ENCODE data around the gene BPIFB1. TPM values are rescaled to one million over a fixed set of nuclear protein-coding genes. Genes with fewer than 3 reads are reported as not detected.

The BPIFB1 gene, protein sequence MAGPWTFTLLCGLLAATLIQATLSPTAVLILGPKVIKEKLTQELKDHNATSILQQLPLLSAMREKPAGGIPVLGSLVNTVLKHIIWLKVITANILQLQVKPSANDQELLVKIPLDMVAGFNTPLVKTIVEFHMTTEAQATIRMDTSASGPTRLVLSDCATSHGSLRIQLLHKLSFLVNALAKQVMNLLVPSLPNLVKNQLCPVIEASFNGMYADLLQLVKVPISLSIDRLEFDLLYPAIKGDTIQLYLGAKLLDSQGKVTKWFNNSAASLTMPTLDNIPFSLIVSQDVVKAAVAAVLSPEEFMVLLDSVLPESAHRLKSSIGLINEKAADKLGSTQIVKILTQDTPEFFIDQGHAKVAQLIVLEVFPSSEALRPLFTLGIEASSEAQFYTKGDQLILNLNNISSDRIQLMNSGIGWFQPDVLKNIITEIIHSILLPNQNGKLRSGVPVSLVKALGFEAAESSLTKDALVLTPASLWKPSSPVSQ
- not detected for total RNA-seq

DNA sequence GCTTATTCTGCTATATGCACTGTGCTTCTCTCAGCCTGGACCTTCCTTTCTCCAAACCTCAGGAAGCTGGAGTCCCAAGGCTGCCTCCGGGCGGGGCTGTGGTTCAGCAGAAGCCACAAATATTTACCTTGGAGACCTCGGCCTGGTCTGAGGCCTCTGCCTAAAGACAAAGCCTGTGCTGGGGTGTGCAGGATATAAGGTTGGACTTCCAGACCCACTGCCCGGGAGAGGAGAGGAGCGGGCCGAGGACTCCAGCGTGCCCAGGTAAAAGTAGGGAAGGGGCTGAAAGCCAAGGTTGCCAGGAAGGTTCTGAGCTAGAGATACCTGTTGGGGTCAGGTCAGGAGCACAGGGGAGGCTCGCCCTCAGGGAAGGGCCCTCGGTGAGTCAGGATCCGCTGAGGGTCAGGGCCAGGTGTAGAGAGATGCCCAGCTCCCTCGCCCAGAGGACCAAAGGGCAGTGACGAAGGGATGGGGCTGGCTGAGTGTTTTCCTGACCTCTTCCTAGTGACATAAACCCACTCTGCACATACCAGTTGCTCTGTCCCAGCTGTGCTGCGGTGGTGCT, at the start of gene BPIFB1:
BPIFB1 (plus strand) TSS at position 224 of the 565 bp plus-strand sequence. CDS start 2,860 bp downstream, outside the sequence.
- Mint-ChIP-seq H3K27ac (no peak within 1 kb of the TSS), H3K9me3 (no peaks in the 10 kb centered on the region), H3K4me1 (ENCODE audit: low read depth) (no peaks in the 10 kb centered on the region), H3K36me3 (ENCODE audit: low read depth) (no peaks in the 10 kb centered on the region), H3K4me3 (no peak within 1 kb of the TSS), H3K27me3 (ENCODE audit: low read depth) (no peaks in the 10 kb centered on the region)
- no peak for DNase-seq
- intact Hi-C loops (cut with micrococcal nuclease) = no loop called here
- CTCF ChIA-PET = no interaction called here

DNA sequence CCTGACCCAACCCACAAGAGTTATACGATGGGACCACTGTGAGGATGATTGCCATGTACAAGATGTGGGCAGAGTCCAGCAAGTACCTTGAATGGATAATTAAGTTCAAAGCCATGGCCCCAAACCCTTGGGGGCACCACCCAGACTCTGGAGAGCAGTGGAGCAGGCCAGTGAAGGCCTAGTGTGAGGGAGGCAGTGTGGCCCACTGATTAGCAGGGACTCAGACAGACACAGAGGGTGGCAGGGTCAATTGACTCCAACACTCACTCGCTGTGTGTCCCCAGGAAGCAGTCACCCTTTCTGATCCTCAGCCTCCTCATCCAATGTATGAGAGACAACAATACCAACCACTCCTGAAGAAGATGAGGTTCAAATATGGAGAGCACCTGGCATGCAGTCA, 49.0 kb upstream of the BPIFB1 start:
- H3K36me3 Mint-ChIP-seq (ENCODE audit: low read depth) = no peaks in the 10 kb centered on the region
- no peaks in the 10 kb centered on the region for H3K9me3 Mint-ChIP-seq
- no peak overlapping the region for H3K4me3 Mint-ChIP-seq
- DNase-seq = no peak
- intact Hi-C loops (cut with micrococcal nuclease) = no loop called here
- no peak overlapping the region for H3K27ac Mint-ChIP-seq
- H3K4me1 Mint-ChIP-seq (ENCODE audit: low read depth) = peaks cover 10% of the 10 kb centered on the region
- H3K27me3 Mint-ChIP-seq (ENCODE audit: low read depth) = peaks cover 1% of the 10 kb centered on the region
- CTCF ChIA-PET = no interaction called here

DNA sequence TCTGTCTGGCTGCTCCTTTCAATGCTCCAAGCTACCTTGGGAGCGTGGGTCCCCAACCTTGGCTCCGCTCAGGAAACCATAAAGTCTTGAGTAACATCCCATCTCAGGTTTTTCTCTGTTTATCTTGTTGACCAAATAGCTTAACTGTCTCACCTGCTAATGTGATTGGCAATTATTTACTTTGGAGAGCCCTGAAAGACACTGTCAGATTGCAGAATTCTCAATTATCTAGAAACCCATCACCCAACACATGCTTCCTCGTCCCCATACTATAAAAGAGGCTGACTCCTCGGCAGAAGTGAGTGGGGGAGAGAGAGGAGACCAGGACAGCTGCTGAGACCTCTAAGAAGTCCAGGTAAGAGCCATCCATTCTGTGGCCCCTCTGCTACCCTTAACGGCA, 47.3 kb upstream of the BPIFB1 start, which contains the start of gene BPIFA1:
BPIFA1 (plus strand) TSS at position 301 of the 400 bp plus-strand sequence. CDS start 1,716 bp downstream, outside the sequence.
- CTCF ChIA-PET = interaction anchor here (1.7 kb wide), 1 partner anchor 57 kb away, joined by 3 read pairs; no protein-coding TSS in a partner anchor
- no peak within 1 kb of the TSS for H3K27ac Mint-ChIP-seq
- DNase-seq = no peak
- peaks cover 10% of the 10 kb centered on the region for H3K4me1 Mint-ChIP-seq (ENCODE audit: low read depth)
- intact Hi-C loops (cut with micrococcal nuclease) = no loop called here
- H3K36me3 Mint-ChIP-seq (ENCODE audit: low read depth) = no peaks in the 10 kb centered on the region
- H3K9me3 Mint-ChIP-seq = no peaks in the 10 kb centered on the region
- no peak within 1 kb of the TSS for H3K4me3 Mint-ChIP-seq
- H3K27me3 Mint-ChIP-seq (ENCODE audit: low read depth) = peaks cover 1% of the 10 kb centered on the region

DNA sequence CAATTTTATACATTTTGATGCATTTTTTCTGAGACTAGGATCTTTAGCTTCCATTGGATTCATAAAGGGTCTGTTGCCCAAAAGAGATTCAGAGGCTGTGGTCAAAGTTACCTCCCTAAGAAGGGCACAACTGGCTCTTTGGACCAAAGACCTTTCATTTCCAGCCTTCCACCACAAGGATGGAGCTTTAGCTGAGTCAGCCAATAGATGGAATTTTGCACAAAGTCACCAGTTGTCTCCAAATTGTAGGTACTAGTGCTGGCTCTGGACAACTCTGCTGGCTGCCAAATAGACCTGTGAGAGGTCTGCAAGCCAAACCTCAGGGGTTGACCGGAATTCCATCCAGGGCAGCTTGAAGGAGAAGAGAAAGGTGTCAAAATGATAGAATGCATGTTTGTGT, 46.7 kb upstream of the BPIFB1 start:
- Mint-ChIP-seq H3K4me3 (no peak overlapping the region), H3K9me3 (no peaks in the 10 kb centered on the region), H3K27me3 (ENCODE audit: low read depth) (peaks cover 1% of the 10 kb centered on the region), H3K4me1 (ENCODE audit: low read depth) (peaks cover 10% of the 10 kb centered on the region), H3K27ac (no peak overlapping the region), H3K36me3 (ENCODE audit: low read depth) (no peaks in the 10 kb centered on the region)
- DNase-seq = no peak
- CTCF ChIA-PET = interaction anchor here (1.7 kb wide), 1 partner anchor 56 kb away, joined by 3 read pairs; no protein-coding TSS in a partner anchor
- intact Hi-C loops (cut with micrococcal nuclease) = no loop called here

DNA sequence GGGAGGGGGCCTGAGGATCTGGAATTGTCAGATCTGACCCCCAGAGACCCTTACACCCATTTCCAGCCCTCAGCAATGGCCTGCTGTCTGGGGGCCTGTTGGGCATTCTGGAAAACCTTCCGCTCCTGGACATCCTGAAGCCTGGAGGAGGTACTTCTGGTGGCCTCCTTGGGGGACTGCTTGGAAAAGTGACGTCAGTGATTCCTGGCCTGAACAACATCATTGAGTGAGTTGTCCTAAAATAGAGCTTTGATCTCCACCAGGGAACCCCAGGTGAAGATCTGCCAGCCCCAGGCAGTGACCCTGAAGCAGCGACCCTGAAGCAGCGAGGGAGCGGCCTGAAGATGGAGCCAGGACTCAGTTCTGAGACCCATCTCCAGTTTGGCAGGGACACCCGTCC, 45.0 kb upstream of the BPIFB1 start:
- CTCF ChIA-PET = no interaction called here
- no peak overlapping the region for H3K27ac Mint-ChIP-seq
- no peak overlapping the region for H3K4me3 Mint-ChIP-seq
- intact Hi-C loops (cut with micrococcal nuclease) = no loop called here
- no peak for DNase-seq
- no peaks in the 10 kb centered on the region for H3K9me3 Mint-ChIP-seq
- no peaks in the 10 kb centered on the region for H3K36me3 Mint-ChIP-seq (ENCODE audit: low read depth)
- H3K4me1 Mint-ChIP-seq (ENCODE audit: low read depth) = peaks cover 3% of the 10 kb centered on the region
- peaks cover 1% of the 10 kb centered on the region for H3K27me3 Mint-ChIP-seq (ENCODE audit: low read depth)

DNA sequence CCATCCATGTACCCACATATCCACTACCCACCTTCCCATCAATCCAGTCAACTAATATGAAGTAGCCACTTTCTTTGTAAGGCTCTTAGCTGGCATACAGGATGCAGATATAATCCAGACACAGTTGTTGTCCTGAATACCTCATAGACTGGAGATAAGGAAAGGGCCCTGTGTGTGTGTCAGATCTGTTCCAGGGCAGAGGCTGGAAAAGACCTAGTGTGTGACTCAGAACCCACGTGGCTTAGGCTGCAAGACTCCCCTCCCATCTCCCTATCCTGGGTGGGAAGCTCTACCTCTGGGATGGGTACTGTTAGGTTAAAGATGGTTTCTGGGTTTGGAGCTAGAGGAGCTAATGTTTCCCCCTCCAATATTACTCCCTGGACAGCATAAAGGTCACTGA, 43.6 kb upstream of the BPIFB1 start:
- no peak for DNase-seq
- Mint-ChIP-seq H3K27me3 (ENCODE audit: low read depth) (peaks cover 1% of the 10 kb centered on the region), H3K36me3 (ENCODE audit: low read depth) (no peaks in the 10 kb centered on the region), H3K4me3 (no peak overlapping the region), H3K4me1 (ENCODE audit: low read depth) (no peaks in the 10 kb centered on the region), H3K27ac (no peak overlapping the region), H3K9me3 (no peaks in the 10 kb centered on the region)
- intact Hi-C loops (cut with micrococcal nuclease) = no loop called here
- CTCF ChIA-PET = interaction anchor here (0.5 to 1.5 kb wide), 2 partner anchors 9 to 775 kb away, joined by 3 to 4 read pairs; no protein-coding TSS in a partner anchor

DNA sequence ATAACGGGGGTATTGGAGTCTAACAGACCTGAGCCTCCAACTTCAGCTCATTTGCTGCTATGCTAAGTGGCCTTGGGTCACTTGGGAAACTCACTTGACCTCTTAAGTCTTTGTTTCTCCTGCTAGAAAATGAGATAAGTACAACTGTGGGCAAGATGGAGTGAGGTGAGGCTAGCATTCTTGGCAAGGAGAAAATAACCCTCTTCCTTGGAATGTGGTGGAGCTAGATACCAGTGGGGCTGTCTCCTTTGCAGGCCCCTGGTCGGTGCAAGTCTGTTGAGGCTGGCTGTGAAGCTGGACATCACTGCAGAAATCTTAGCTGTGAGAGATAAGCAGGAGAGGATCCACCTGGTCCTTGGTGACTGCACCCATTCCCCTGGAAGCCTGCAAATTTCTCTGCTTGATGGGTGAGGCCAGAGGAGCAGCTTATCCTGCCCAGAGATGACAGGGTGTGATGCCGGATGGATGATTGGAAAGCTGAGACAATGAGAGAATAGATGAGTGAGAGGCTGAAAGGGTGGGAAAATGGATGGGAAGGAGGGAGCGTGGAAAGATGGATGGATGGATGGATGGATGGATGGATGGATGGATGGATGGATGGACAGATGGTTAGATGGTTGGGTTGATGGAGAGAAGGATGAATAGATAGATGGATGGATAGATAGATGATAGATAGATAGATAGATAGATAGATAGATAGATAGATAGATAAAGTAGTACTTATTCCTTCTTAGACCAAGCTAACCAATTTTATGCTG, 42.9 kb upstream of the BPIFB1 start:
- Mint-ChIP-seq H3K4me3 (no peak overlapping the region), H3K4me1 (ENCODE audit: low read depth) (no peaks in the 10 kb centered on the region), H3K9me3 (no peaks in the 10 kb centered on the region), H3K27ac (no peak overlapping the region), H3K27me3 (ENCODE audit: low read depth) (peaks cover 1% of the 10 kb centered on the region), H3K36me3 (ENCODE audit: low read depth) (no peaks in the 10 kb centered on the region)
- intact Hi-C loops (cut with micrococcal nuclease) = no loop called here
- CTCF ChIA-PET = interaction anchor here (1.5 kb wide), 1 partner anchor 10 kb away, joined by 4 read pairs; no protein-coding TSS in a partner anchor
- no peak for DNase-seq

DNA sequence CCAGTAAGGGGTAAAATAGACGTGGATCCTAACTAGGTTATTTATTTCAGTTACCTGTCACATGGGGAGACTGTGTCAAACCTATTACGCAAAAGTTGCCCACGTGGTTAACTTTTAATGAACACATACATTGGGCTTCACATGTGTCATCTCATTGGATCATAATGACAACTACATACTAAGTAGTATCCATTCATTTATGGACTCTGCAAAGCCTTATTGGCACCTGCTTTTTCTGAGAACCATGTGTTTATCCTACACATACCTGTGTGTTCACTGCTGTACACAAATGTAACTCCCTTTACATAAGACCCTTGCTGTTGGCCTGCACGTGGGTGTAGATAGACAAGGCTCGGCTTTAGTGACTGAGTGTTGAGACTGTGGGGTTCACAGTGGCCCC, 42.1 kb upstream of the BPIFB1 start:
- DNase-seq = no peak
- H3K9me3 Mint-ChIP-seq = no peaks in the 10 kb centered on the region
- H3K27ac Mint-ChIP-seq = no peak overlapping the region
- no peak overlapping the region for H3K4me3 Mint-ChIP-seq
- no peaks in the 10 kb centered on the region for H3K36me3 Mint-ChIP-seq (ENCODE audit: low read depth)
- intact Hi-C loops (cut with micrococcal nuclease) = no loop called here
- CTCF ChIA-PET = no interaction called here
- no peaks in the 10 kb centered on the region for H3K4me1 Mint-ChIP-seq (ENCODE audit: low read depth)
- peaks cover 1% of the 10 kb centered on the region for H3K27me3 Mint-ChIP-seq (ENCODE audit: low read depth)

DNA sequence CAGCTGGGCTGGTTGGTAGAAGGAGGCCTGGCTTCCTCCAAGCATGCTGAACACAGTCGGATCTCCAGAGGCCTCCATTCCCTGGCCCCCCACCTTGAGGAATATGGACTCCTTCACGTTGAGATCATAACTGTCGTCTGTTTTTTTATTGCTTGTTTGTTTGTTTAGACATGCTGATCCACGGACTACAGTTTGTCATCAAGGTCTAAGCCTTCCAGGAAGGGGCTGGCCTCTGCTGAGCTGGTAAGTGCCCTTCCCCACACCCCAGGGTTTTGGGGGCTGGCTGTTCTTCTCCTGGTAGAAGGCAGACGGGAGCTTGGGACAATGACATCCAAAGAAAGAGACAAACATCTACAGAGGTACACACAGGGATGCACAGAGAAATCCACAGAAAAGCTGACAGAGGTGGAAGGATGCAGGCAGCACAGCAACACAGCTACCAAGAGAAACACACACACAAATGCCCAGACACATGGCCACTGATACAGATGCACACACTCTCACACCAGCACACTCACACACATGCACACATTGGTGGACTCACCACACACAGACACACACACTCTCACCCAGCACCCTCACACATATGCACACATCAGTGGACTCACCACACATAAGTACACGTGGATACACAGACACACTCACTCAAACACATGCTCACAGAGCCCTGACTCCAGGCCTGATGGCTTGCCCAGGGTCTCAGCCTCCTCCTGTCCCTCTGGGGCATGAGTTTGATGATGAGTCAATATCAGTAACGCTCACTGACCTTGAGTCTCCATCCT, 40.5 kb upstream of the BPIFB1 start:
- Mint-ChIP-seq H3K9me3 (no peaks in the 10 kb centered on the region), H3K27ac (no peak overlapping the region), H3K27me3 (ENCODE audit: low read depth) (no peaks in the 10 kb centered on the region), H3K4me1 (ENCODE audit: low read depth) (no peaks in the 10 kb centered on the region), H3K36me3 (ENCODE audit: low read depth) (no peaks in the 10 kb centered on the region), H3K4me3 (no peak overlapping the region)
- no peak for DNase-seq
- intact Hi-C loops (cut with micrococcal nuclease) = no loop called here
- CTCF ChIA-PET = interaction anchor here (1.1 kb wide), 1 partner anchor 12 kb away, joined by 3 read pairs; no protein-coding TSS in a partner anchor

DNA sequence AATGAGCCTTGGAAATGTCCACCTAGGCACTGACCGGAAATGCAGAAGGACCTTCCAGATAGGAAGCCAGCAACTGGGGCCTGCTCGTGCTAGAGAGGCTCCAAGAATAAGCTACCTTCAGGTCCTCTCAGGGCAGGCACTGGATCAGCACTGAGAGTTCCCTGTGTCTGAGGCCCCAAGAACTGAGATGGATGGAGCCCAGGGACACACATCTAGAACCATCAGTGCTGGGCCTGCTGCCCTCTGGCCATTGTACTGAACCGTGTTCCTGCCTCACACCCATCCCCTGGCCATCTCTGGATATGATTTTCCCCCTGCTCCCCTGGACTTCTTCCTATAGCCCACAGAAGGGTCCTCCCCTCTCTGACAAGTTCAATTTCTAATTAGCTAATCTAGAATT, 36.9 kb upstream of the BPIFB1 start:
- H3K27me3 Mint-ChIP-seq (ENCODE audit: low read depth) = no peaks in the 10 kb centered on the region

DNA sequence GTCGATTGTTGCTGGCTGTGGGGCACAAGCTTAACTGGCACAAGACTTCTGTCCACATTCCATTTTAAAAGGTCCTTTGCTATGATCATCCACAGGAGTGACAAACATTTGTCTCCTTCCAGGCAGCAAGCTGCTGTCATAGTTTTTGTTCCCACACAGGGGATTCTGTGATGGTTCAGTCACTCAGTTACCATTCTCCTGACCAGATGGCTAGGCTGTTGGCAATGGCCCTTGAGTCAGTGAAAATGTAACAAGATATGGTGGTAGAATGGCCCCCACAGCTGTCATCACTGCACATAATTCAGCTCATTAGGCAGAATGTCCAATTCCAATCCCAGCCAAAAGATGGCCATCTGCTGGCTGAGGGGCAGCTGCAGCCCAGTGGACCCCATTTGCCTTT, 33.6 kb upstream of the BPIFB1 start:
- no peak for DNase-seq
- Mint-ChIP-seq H3K27ac (no peak overlapping the region), H3K36me3 (ENCODE audit: low read depth) (no peaks in the 10 kb centered on the region), H3K4me3 (no peak overlapping the region), H3K27me3 (ENCODE audit: low read depth) (no peaks in the 10 kb centered on the region), H3K4me1 (ENCODE audit: low read depth) (no peaks in the 10 kb centered on the region), H3K9me3 (no peaks in the 10 kb centered on the region)
- CTCF ChIA-PET = no interaction called here
- intact Hi-C loops (cut with micrococcal nuclease) = no loop called here

More for the DNA sequence above, 36.9 kb upstream of the BPIFB1 start:
- H3K27ac Mint-ChIP-seq = no peak overlapping the region
- H3K36me3 Mint-ChIP-seq (ENCODE audit: low read depth) = no peaks in the 10 kb centered on the region
- no peaks in the 10 kb centered on the region for H3K4me1 Mint-ChIP-seq (ENCODE audit: low read depth)
- no peak for DNase-seq
- no peaks in the 10 kb centered on the region for H3K9me3 Mint-ChIP-seq
- intact Hi-C loops (cut with micrococcal nuclease) = no loop called here
- CTCF ChIA-PET = no interaction called here
- no peak overlapping the region for H3K4me3 Mint-ChIP-seq

DNA sequence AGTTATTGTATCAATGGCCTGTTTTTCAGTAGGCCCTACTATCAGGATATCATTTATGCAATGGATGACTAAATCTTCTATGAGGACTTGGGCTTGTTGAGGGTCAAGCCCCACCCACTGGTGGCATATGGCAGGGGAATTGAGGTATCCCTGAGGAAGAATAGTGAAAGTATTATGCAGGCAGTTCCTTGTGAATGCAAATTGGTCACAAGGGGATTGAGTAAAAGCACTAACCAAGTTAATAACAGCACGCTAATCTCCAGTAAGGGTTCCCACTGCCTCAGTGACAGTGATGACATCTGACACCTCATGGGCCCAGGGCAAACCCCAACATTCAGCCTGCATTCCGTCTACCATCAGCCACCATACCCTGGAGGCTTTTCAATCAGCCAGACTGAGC, 32.3 kb upstream of the BPIFB1 start:
- CTCF ChIA-PET = no interaction called here
- Mint-ChIP-seq H3K4me1 (ENCODE audit: low read depth) (no peaks in the 10 kb centered on the region), H3K27ac (no peak overlapping the region), H3K27me3 (ENCODE audit: low read depth) (no peaks in the 10 kb centered on the region), H3K4me3 (no peak overlapping the region), H3K9me3 (no peaks in the 10 kb centered on the region), H3K36me3 (ENCODE audit: low read depth) (no peaks in the 10 kb centered on the region)
- DNase-seq = no peak
- intact Hi-C loops (cut with micrococcal nuclease) = no loop called here

All from activated naive CD4-positive, alpha-beta T cell treated with anti-CD3 and anti-CD28 coated beads for 36 hours (primary cell).